Trophoblast cell (in vitro differentiated cells and primary cell): Measurements from ENCODE around the gene CHD1.

ENCODE experiments used
- DNase-seq, 2 donors: peaks; one replicate each; pipeline ENCODE4 v3.0.0-alpha.2; 2016
- H2AFZ ChIP-seq: 2 replicates; pipeline ENCODE4 v1.6.1; 2013; ENCODE audit warnings: low read length, moderate library complexity, mild to moderate bottlenecking; ENCODE audit not compliant: insufficient read depth, poor library complexity
- H2AK5ac ChIP-seq: 2 replicates; pipeline ENCODE4 v1.6.1; 2013; ENCODE audit warnings: mild to moderate bottlenecking, low read length
- H2BK120ac ChIP-seq: 2 replicates; pipeline ENCODE4 v1.6.1; 2013; ENCODE audit warnings: low read length, mild to moderate bottlenecking, moderate library complexity; ENCODE audit not compliant: insufficient read depth, poor library complexity
- H2BK12ac ChIP-seq: 2 replicates; pipeline ENCODE4 v1.6.1; 2013; ENCODE audit warnings: mild to moderate bottlenecking, low read length, moderate library complexity
- H2BK5ac ChIP-seq: 2 replicates; pipeline ENCODE4 v1.6.1; 2013; ENCODE audit warnings: low read length, low read depth, moderate library complexity, mild to moderate bottlenecking; ENCODE audit not compliant: poor library complexity
- H3K14ac ChIP-seq: 2 replicates; pipeline ENCODE4 v1.6.1; 2013; ENCODE audit warnings: mild to moderate bottlenecking, low read length
- H3K18ac ChIP-seq: 2 replicates; pipeline ENCODE4 v1.6.1; 2013; ENCODE audit warnings: mild to moderate bottlenecking, low read length
- H3K23ac ChIP-seq: 2 replicates; pipeline ENCODE4 v1.6.1; 2013; ENCODE audit warnings: low read length
- H3K27ac ChIP-seq: 2 replicates; pipeline ENCODE4 v1.5.1; 2013; ENCODE audit warnings: low read depth, mild to moderate bottlenecking, inconsistent platforms, low read length, moderate library complexity
- H3K27me3 ChIP-seq: 2 replicates; pipeline ENCODE4 v1.6.1; 2013; ENCODE audit warnings: inconsistent platforms, mild to moderate bottlenecking, low read length, moderate library complexity; ENCODE audit not compliant: insufficient read depth
- H3K36me3 ChIP-seq, 2 experiments: 1 replicate in 1 of 2; 2 replicates in 1 of 2; pipeline ENCODE4 v1.6.1; 2013; ENCODE audit warnings: low read length in 2 of 2, mild to moderate bottlenecking in 2 of 2, moderate library complexity in 1 of 2; ENCODE audit not compliant: insufficient read depth in 2 of 2, control insufficient read depth in 1 of 2
- H3K4ac ChIP-seq: 2 replicates; pipeline ENCODE4 v1.6.1; 2013; ENCODE audit warnings: low read depth, mild to moderate bottlenecking, low read length, moderate library complexity
- H3K4me1 ChIP-seq, 2 experiments: 1 replicate in 1 of 2; 2 replicates in 1 of 2; pipeline ENCODE4 v1.6.1; 2013; ENCODE audit warnings: low read length in 2 of 2, mild to moderate bottlenecking in 2 of 2, moderate library complexity in 1 of 2; ENCODE audit not compliant: insufficient read depth in 2 of 2, control insufficient read depth in 1 of 2
- H3K4me2 ChIP-seq: 2 replicates; pipeline ENCODE4 v1.6.1; 2013; ENCODE audit warnings: inconsistent platforms, mild to moderate bottlenecking, low read length, moderate library complexity
- H3K4me3 ChIP-seq: 2 replicates; pipeline ENCODE4 v1.5.1; 2013; ENCODE audit warnings: mild to moderate bottlenecking, low read depth, low read length, inconsistent platforms
- H3K79me1 ChIP-seq: one replicate; pipeline ENCODE4 v1.6.1; 2013; ENCODE audit warnings: low read length
- H3K79me2 ChIP-seq: 2 replicates; pipeline ENCODE4 v1.6.1; 2013; ENCODE audit warnings: low read length, mild to moderate bottlenecking; ENCODE audit not compliant: control insufficient read depth, insufficient read depth, poor library complexity
- H3K9ac ChIP-seq: 2 replicates; pipeline ENCODE4 v1.6.1; 2013; ENCODE audit warnings: mild to moderate bottlenecking, low read length
- H3K9me3 ChIP-seq: 2 replicates; pipeline ENCODE4 v1.6.1; 2013; ENCODE audit warnings: low read depth, mild to moderate bottlenecking, control low read depth, inconsistent platforms, low read length; ENCODE audit not compliant: insufficient read depth
- H4K12ac ChIP-seq: 2 replicates; pipeline ENCODE4 v1.6.1; 2013; ENCODE audit warnings: low read depth, mild to moderate bottlenecking, low read length, moderate library complexity
- H4K8ac ChIP-seq: 2 replicates; pipeline ENCODE4 v1.6.1; 2013; ENCODE audit warnings: low read depth, mild to moderate bottlenecking, low read length, moderate library complexity
- H4K91ac ChIP-seq: one replicate; pipeline ENCODE4 v1.6.1; 2013; ENCODE audit warnings: low read depth, mild to moderate bottlenecking, low read length, moderate library complexity
- WGBS: extraction: QIAGEN DNeasy Blood & Tissue Kit; methylation state at CpG from one replicate; pipeline ENCODE4 v1.1.7; 2013; ENCODE audit warnings: missing lambda C conversion rate; ENCODE audit not compliant: insufficient read length, insufficient coverage; ENCODE audit errors: extremely low coverage; 5-methylcytosine and 5-hydroxymethylcytosine counted together

Gene CHD1

GRCh38 chr5:98923966-98924365, 4.8 kb downstream of the CHD1 start:
- H3K4ac ChIP-seq, result peak overlapping the region; percentile 55
- H3K4me2 ChIP-seq, result no peak overlapping the region
- no peaks in the 10 kb centered on the region for H3K27me3 ChIP-seq
- peaks cover 14 to 18% of the 10 kb centered on the region in 2 experiments for H3K36me3 ChIP-seq
- H3K27ac ChIP-seq, result no peak overlapping the region
- H4K91ac ChIP-seq, result no peak overlapping the region
- H3K18ac ChIP-seq, result no peak overlapping the region
- no peak overlapping the region for H2BK120ac ChIP-seq
- no peak overlapping the region for H3K23ac ChIP-seq
- no peak overlapping the region for H4K8ac ChIP-seq
- H2AK5ac ChIP-seq, result no peak overlapping the region
- no peak overlapping the region for H3K9ac ChIP-seq
- H3K79me2 ChIP-seq, result peaks cover 8% of the 10 kb centered on the region
- no peak overlapping the region for H2AFZ ChIP-seq
- H3K9me3 ChIP-seq, result no peaks in the 10 kb centered on the region
- no peak overlapping the region for H2BK5ac ChIP-seq
- H4K12ac ChIP-seq, result no peak overlapping the region
- no peak for DNase-seq
- H2BK12ac ChIP-seq, result no peak overlapping the region
- H3K14ac ChIP-seq, result no peak overlapping the region
- H3K79me1 ChIP-seq, result peaks cover 7% of the 10 kb centered on the region
- no CpG with 5 or more reads among the region's 3 CpGs for WGBS
- H3K4me3 ChIP-seq, result no peak overlapping the region
- no peaks in the 10 kb centered on the region for H3K4me1 ChIP-seq

- no peak overlapping the region for H2BK12ac ChIP-seq
- DNase-seq, result no peak
- H3K4me1 ChIP-seq, result no peaks in the 10 kb centered on the region
- peaks cover 18 to 19% of the 10 kb centered on the region in 2 experiments for H3K36me3 ChIP-seq
- no peak overlapping the region for H3K4me3 ChIP-seq
- no peak overlapping the region for H3K18ac ChIP-seq
- no peak overlapping the region for H3K27ac ChIP-seq
- no peak overlapping the region for H3K9ac ChIP-seq
- no peak overlapping the region for H2AK5ac ChIP-seq
- H4K8ac ChIP-seq, result no peak overlapping the region
- no peak overlapping the region for H2BK120ac ChIP-seq
- H4K91ac ChIP-seq, result no peak overlapping the region
- no peak overlapping the region for H3K4me2 ChIP-seq
- no CpG with 5 or more reads among the region's 4 CpGs for WGBS
- no peak overlapping the region for H3K14ac ChIP-seq
- H3K79me2 ChIP-seq, result peaks cover 2% of the 10 kb centered on the region
- H4K12ac ChIP-seq, result no peak overlapping the region
- H2BK5ac ChIP-seq, result no peak overlapping the region
- no peak overlapping the region for H2AFZ ChIP-seq
- no peak overlapping the region for H3K23ac ChIP-seq
- no peaks in the 10 kb centered on the region for H3K79me1 ChIP-seq
- no peaks in the 10 kb centered on the region for H3K27me3 ChIP-seq
- no peaks in the 10 kb centered on the region for H3K9me3 ChIP-seq
- H3K4ac ChIP-seq, result peak overlapping the region; percentile 79
Observed at GRCh38 chr5:98921947-98922505, 6.8 kb downstream of the CHD1 start.

DNA sequence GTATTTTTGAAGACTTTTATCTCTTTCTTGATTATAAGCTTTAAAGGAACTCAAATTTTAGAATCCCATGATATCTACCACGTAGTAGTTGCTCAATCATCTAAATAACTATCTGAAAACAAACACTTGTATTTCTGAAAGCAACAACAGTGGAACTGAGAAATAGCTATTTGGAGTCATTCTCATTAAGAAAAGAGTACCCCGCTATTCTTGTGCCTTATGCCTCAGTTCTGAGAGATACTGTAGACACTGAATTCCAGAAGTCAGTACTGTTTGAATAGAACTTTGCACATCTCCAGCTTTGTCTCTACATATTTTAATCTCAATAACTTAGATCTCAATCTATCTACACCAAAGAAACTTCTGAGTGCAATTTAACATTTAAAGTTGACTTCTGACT, 11.4 kb downstream of the CHD1 start:
- Histone ChIP-seq H3K27me3 (no peaks in the 10 kb centered on the region), H4K12ac (no peak overlapping the region), H4K91ac (no peak overlapping the region), H3K9me3 (no peaks in the 10 kb centered on the region), H2BK12ac (no peak overlapping the region), H3K4me3 (no peak overlapping the region), H2BK120ac (no peak overlapping the region), H3K23ac (no peak overlapping the region), H2AFZ (no peak overlapping the region), H2AK5ac (no peak overlapping the region), H3K79me1 (no peaks in the 10 kb centered on the region), H3K14ac (no peak overlapping the region), H3K9ac (no peak overlapping the region), H3K4ac (no peak overlapping the region), H3K36me3 (peaks cover 6 to 8% of the 10 kb centered on the region in 2 experiments), H3K4me2 (no peak overlapping the region), H3K27ac (no peak overlapping the region), H3K18ac (no peak overlapping the region), H3K4me1 (no peaks in the 10 kb centered on the region), H4K8ac (no peak overlapping the region), H2BK5ac (no peak overlapping the region), H3K79me2 (no peaks in the 10 kb centered on the region)
- WGBS, result no CpG with 5 or more reads among the region's 2 CpGs
- no peak for DNase-seq

DNA sequence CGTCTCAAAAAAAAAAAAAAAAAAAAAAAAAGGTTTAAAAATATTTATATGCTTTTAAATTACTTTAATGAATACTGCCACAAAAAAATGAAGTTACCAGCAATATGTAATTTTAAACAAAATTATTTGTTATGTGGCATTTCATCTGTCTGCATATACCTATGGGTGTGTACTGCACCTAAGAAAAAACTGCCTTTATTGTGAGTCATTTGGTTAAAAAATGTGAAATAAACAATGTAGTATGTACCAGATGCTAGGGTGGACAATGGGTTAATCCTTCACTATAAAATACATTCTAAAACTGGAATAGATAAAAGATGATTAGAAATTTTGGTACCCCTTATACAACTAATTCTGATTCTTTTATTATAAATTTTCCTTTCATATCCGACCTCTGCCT, 12.3 kb downstream of the CHD1 start:
- Histone ChIP-seq H3K9ac (no peak overlapping the region), H3K27ac (no peak overlapping the region), H3K23ac (no peak overlapping the region), H3K36me3 (peaks cover 4 to 6% of the 10 kb centered on the region in 2 experiments), H2BK12ac (no peak overlapping the region), H3K79me2 (no peaks in the 10 kb centered on the region), H3K18ac (no peak overlapping the region), H2AFZ (no peak overlapping the region), H3K4me1 (no peaks in the 10 kb centered on the region), H3K4ac (no peak overlapping the region), H2BK5ac (no peak overlapping the region), H3K4me3 (no peak overlapping the region), H2AK5ac (no peak overlapping the region), H3K4me2 (no peak overlapping the region), H4K12ac (no peak overlapping the region), H3K9me3 (no peaks in the 10 kb centered on the region), H3K79me1 (no peaks in the 10 kb centered on the region), H3K27me3 (no peaks in the 10 kb centered on the region), H4K91ac (no peak overlapping the region), H4K8ac (no peak overlapping the region), H2BK120ac (no peak overlapping the region), H3K14ac (no peak overlapping the region)
- WGBS, result no CpG with 5 or more reads among the region's 2 CpGs
- DNase-seq, result no peak
